ENCODE results near the gene MKS1. TPM values are rescaled to one million over a fixed set of nuclear protein-coding genes. Genes with fewer than 3 reads are reported as not detected.

Gene MKS1
- total RNA-seq, 1 donor from 2014 or later = 6.5 TPM

DNA sequence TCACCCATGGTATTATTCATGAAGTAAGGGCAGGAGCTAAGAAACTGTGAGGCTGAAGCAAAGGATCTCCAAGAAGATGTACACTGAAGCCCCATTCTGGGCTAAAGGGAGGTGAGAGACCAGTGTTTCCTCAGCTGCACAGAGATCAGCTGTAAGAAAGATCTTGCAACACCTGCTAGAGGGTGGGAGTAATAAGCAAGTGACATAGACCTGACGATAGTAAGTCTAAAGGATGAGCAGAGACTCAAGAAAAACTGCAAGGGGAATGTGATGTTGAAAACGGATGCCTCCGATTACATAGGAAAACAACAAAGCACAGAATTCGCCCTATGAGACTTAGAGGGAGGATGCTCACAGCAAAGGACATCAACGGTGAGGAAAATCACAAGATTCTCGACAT is 52.4 kb downstream of the MKS1 start, which contains the start of gene OR4D2:
OR4D2 (plus strand) TSS at position 301 of the 400 bp plus-strand sequence. CDS start 2,674 bp downstream, outside the sequence.
- no peak for DNase-seq (ENCODE audit: low spot score)

DNA sequence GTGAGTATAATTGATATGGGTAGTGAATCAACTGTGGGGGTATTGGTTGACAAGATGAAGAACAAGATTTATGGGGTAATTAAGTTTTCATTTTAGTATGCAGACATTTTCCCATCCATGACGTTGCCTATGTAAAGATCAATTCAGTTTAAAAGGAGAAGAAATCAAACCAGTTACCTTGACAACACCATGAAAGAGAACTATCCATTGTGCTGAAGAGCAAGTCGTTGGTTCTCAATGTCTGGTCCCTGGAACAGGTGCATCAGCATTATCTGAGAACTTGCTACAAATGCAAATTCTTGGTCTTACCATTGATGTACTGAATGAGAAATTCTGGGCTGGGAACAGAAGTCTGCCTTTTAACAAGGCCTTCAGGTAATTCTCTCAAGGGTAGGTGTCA is 53.1 kb downstream of the MKS1 start:
- no peak for DNase-seq (ENCODE audit: low spot score)

DNA sequence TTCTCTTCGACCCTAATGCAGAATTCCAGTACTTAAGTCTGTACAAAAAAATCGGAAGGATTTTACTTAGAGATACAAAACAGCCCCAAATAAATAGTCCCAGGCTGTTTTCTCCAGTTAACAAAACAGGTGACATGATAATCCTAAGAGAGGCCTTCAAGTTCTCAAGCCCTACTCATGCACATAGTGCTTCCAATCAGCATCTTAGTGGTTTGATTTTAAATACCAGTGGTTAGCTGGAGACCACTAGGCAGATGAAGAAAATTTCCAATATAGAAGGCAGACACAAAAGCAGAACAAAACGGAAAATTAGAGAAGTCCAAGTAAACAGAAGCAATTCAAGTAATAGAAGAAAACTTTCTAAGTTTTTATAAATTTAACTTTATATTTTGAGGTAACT is 57.5 kb downstream of the MKS1 start:
- DNase-seq (ENCODE audit: low spot score) = no peak

GRCh38 chr17:58158181-58158580 is 60.9 kb downstream of the MKS1 start:
- DNase-seq (ENCODE audit: low spot score) = no peak

DNA sequence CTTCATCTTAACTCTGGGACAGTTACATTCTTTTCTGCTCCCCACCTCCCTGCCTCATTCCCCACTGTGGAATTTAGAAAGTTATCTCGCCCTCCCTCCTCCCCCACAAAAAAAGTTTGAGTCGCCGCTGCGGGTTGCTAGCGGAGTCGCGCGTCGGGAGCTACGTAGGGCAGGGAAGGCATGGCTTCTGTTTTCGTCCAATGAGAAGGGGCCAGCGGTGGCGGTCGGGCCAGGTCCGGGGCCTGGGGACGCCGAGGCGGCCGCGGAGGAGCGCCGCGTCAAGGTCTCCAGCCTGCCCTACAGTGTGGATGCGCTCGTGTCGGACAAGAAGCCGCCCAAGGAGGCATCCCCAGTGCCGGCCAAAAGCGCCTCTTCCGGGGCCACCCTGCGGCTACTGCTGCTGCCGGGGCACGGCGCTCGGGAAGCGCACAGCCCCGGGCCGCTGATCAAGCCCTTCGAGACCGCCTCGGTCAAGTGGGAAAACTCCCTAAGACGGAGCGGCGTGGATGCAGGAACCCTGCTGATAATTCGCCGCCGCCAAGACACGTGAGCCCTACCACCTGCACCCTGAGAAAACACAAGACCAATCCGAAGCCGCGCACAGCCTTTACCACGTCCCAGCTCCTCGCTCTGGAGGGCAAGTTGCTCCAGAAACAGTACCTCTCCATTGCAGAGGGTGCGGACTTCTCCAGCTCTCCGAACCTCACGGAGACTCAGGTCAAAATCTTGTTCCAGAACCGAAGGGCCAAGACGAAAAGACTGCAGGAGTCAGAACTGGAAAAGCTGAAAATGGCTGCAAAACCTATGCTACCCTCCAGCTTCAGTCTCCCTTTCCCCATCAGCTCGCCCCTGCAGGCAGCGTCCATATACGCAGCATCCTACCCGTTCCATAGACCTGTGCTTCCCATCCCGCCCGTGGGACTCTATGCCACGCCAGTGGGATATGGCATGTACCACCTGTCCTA is 61.9 kb downstream of the MKS1 start:
- DNase-seq (ENCODE audit: low spot score) = no peak

Other genes with a start within 250 kb of the MKS1 start
- gene VEZF1, start 231.0 kb downstream of the MKS1 start, total RNA-seq (ENCODE audit: insufficient read depth, low replicate concordance) = 50.3 TPM
- gene SRSF1, start 212.0 kb downstream of the MKS1 start, total RNA-seq (ENCODE audit: insufficient read depth, low replicate concordance) = 209 TPM
- 20.5 TPM for gene DYNLL2, start 135.8 kb downstream of the MKS1 start, total RNA-seq (ENCODE audit: insufficient read depth, low replicate concordance)
- 4.6 TPM for gene OR4D1, start 70.9 kb downstream of the MKS1 start, total RNA-seq (ENCODE audit: insufficient read depth, low replicate concordance)
- gene OR4D2, start 52.3 kb downstream of the MKS1 start, total RNA-seq (ENCODE audit: insufficient read depth, low replicate concordance) = 2.2 TPM
- not detected for gene EPX, start 26.5 kb downstream of the MKS1 start, total RNA-seq (ENCODE audit: insufficient read depth, low replicate concordance)
- gene LPO, start 19.3 kb upstream of the MKS1 start, total RNA-seq (ENCODE audit: insufficient read depth, low replicate concordance) = 0.24 TPM
- not detected for gene MPO, start 61.7 kb upstream of the MKS1 start, total RNA-seq (ENCODE audit: insufficient read depth, low replicate concordance)
- gene TSPOAP1, start 109.5 kb upstream of the MKS1 start, total RNA-seq (ENCODE audit: insufficient read depth, low replicate concordance) = 18.1 TPM
- gene SUPT4H1, start 132.9 kb upstream of the MKS1 start, total RNA-seq (ENCODE audit: insufficient read depth, low replicate concordance) = 43.1 TPM
- 3.6 TPM for gene RNF43, start 198.3 kb upstream of the MKS1 start, total RNA-seq (ENCODE audit: insufficient read depth, low replicate concordance)